ENCODE data around the gene ELANE.

- no peak for TF ChIP-seq CTCF (IDR thresholded peaks at IDR 0.05; ENCODE audit: poor library complexity)
- TF ChIP-seq EZH2 (IDR thresholded peaks at IDR 0.05; ENCODE audit: borderline replicate concordance): no peak
Observed at GRCh38 chr19:827314-827709, 24.8 kb upstream of the ELANE start.

Measured in hepatocyte (in vitro differentiated cells).